ENCODE results near the gene SPNS2. TPM values are rescaled to one million over a fixed set of nuclear protein-coding genes. Genes with fewer than 3 reads are reported as not detected.

Gene SPNS2
- polyA plus RNA-seq, 3 donors: 0.23 to 0.33 TPM; not detected in 1

DNA sequence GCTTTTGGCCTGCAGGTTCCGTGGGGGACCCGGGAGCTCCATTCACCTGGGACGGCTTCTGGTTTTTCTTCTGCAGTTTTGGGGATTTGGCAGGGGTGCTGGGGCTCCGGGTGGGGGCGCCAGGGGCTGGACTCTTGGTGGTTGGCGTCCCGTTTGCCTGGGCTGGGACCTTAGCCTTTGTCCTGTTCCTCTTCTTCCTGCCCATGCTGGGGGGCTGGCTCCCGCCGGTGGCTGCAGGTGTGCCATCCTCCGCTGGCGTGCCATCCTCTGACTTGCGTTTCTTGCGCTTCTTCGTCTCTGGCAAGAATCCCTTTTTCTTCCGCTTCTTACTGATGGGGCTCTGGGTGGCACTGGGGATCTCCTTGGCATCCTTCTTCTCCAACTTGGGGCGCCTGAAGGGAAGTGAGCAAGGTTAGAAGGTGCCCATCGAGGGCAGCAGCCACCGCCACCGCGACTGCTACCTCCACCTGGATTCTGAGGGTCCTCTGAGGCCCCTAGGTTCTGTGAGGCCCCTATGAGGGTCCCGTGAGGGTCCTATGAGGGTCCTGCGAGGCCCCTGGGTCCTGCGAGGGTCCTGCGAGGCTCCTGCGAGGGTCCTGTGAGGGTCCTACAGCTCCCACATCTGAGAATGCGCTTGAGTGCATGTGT is 41.0 kb downstream of the SPNS2 start:
- intact Hi-C loops (cut with micrococcal nuclease): no loop called here
- Histone ChIP-seq H3K4me2 (replicated peaks; ENCODE audit: extremely low read depth, low read length, poor library complexity, severe bottlenecking) (no peak overlapping the region), H4K20me1 (ENCODE audit: insufficient read depth, low read length) (no peaks in the 10 kb centered on the region), H3K4me3 (replicated peaks in 1 of 3; ENCODE audit: low read depth in 2 of 3, low read length in 3 of 3) (no peak overlapping the region), H3K9ac (ENCODE audit: insufficient read depth, low read length, poor library complexity, severe bottlenecking) (no peak overlapping the region), H3K9me3 (replicated peaks in 1 of 2; ENCODE audit: control insufficient read depth in 1 of 2, insufficient read depth in 1 of 2, low read length in 2 of 2) (no peaks in the 10 kb centered on the region), H3K27me3 (ENCODE audit: control insufficient read depth in 2 of 2, insufficient read depth in 2 of 2, low read length in 2 of 2) (no peaks in the 10 kb centered on the region), H3K27ac (ENCODE audit: low read depth in 1 of 2, low read length in 2 of 2) (no peak overlapping the region), H3K4me1 (ENCODE audit: control insufficient read depth in 1 of 2, insufficient read depth in 2 of 2, low read length in 2 of 2) (peaks cover 14 to 18% of the 10 kb centered on the region in 2 donors), H3K36me3 (replicated peaks in 1 of 2; ENCODE audit: control insufficient read depth in 1 of 2, insufficient read depth in 2 of 2, low read length in 2 of 2) (peaks cover 63 to 65% of the 10 kb centered on the region in 2 donors), H2AFZ (ENCODE audit: insufficient read depth, low read depth, low read length, poor library complexity, severe bottlenecking) (no peak overlapping the region), H3K79me2 (ENCODE audit: insufficient read depth, low read length) (no peaks in the 10 kb centered on the region)
- no peak for DNase-seq
- Mint-ChIP-seq H3K9me3 (no peaks in the 10 kb centered on the region), H3K4me1 (peaks cover 16% of the 10 kb centered on the region), H3K36me3 (peaks cover 38 to 68% of the 10 kb centered on the region in 2 donors), H3K27ac (no peak overlapping the region), H3K4me3 (no peak overlapping the region), H3K27me3 (ENCODE audit: low read depth in 3 of 3) (peaks cover 0 to 2% (median 2%) of the 10 kb centered on the region in 3 donors)
- TF ChIP-seq, protein P1, sequence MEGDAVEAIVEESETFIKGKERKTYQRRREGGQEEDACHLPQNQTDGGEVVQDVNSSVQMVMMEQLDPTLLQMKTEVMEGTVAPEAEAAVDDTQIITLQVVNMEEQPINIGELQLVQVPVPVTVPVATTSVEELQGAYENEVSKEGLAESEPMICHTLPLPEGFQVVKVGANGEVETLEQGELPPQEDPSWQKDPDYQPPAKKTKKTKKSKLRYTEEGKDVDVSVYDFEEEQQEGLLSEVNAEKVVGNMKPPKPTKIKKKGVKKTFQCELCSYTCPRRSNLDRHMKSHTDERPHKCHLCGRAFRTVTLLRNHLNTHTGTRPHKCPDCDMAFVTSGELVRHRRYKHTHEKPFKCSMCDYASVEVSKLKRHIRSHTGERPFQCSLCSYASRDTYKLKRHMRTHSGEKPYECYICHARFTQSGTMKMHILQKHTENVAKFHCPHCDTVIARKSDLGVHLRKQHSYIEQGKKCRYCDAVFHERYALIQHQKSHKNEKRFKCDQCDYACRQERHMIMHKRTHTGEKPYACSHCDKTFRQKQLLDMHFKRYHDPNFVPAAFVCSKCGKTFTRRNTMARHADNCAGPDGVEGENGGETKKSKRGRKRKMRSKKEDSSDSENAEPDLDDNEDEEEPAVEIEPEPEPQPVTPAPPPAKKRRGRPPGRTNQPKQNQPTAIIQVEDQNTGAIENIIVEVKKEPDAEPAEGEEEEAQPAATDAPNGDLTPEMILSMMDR (IDR thresholded peaks at IDR 0.05): no peak
- WGBS (ENCODE audit: insufficient coverage): 91% methylated on average over 16 of the region's 26 CpGs

DNA sequence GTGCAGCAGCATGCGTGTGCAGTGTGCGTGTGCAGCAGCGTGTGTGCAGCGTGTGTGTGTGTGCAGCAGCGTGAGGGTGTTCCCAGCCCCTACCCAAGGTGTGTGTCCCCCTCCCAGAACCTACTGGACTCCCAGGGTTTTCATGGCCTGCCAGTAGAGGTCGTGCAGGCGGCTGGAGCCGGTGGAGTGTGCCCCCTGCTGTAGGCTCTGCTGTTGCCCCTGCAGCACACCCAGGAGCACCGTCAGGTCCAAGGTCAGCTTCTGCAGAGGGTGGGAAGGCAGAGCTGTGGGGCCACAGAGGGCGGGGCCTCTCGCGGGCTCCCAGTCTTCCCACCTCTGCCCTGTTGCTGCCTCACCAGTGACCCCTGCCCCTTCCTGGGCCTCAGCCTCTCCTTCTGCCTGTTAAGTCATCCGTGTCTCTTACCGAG is 41.6 kb downstream of the SPNS2 start:
- TF ChIP-seq, protein P1 (IDR thresholded peaks at IDR 0.05): no peak

More for the DNA sequence above, 41.6 kb downstream of the SPNS2 start:
- Histone ChIP-seq H4K20me1 (ENCODE audit: insufficient read depth, low read length) (no peaks in the 10 kb centered on the region), H3K4me1 (ENCODE audit: control insufficient read depth in 1 of 2, insufficient read depth in 2 of 2, low read length in 2 of 2) (peaks cover 14 to 18% of the 10 kb centered on the region in 2 donors), H3K4me2 (replicated peaks; ENCODE audit: extremely low read depth, low read length, poor library complexity, severe bottlenecking) (no peak overlapping the region), H3K4me3 (replicated peaks in 1 of 3; ENCODE audit: low read depth in 2 of 3, low read length in 3 of 3) (no peak overlapping the region), H3K79me2 (ENCODE audit: insufficient read depth, low read length) (no peaks in the 10 kb centered on the region), H2AFZ (ENCODE audit: insufficient read depth, low read depth, low read length, poor library complexity, severe bottlenecking) (no peak overlapping the region), H3K36me3 (replicated peaks in 1 of 2; ENCODE audit: control insufficient read depth in 1 of 2, insufficient read depth in 2 of 2, low read length in 2 of 2) (peaks cover 64 to 68% of the 10 kb centered on the region in 2 donors), H3K27ac (ENCODE audit: low read depth in 1 of 2, low read length in 2 of 2) (no peak overlapping the region), H3K27me3 (ENCODE audit: control insufficient read depth in 2 of 2, insufficient read depth in 2 of 2, low read length in 2 of 2) (no peaks in the 10 kb centered on the region), H3K9ac (ENCODE audit: insufficient read depth, low read length, poor library complexity, severe bottlenecking) (no peak overlapping the region), H3K9me3 (replicated peaks in 1 of 2; ENCODE audit: control insufficient read depth in 1 of 2, insufficient read depth in 1 of 2, low read length in 2 of 2) (no peaks in the 10 kb centered on the region)
- intact Hi-C loops (cut with micrococcal nuclease): no loop called here
- whole genome bisulfite sequencing (ENCODE audit: insufficient coverage): 63% methylated on average over 14 of the region's 14 CpGs
- H3K27me3 Mint-ChIP-seq (ENCODE audit: low read depth in 3 of 3): peaks cover 1 to 2% (median 2%) of the 10 kb centered on the region in 3 donors
- H3K4me3 Mint-ChIP-seq: no peak overlapping the region
- no peaks in the 10 kb centered on the region for H3K9me3 Mint-ChIP-seq
- H3K36me3 Mint-ChIP-seq: peaks cover 42 to 73% of the 10 kb centered on the region in 2 donors
- peaks cover 16% of the 10 kb centered on the region for H3K4me1 Mint-ChIP-seq
- peak overlapping the region in 1 of 7 donors; percentile 50 for H3K27ac Mint-ChIP-seq
- DNase-seq: no peak
